ENCODE measurements around the gene PCCA.

GRCh38 chr13:100389617-100390016 lies 300.7 kb downstream of the PCCA start:
- no peak for TF ChIP-seq HNF4G (IDR thresholded peaks at IDR 0.05)
- no peak for TF ChIP-seq YY1 (IDR thresholded peaks at IDR 0.05)
- TF ChIP-seq SP1 (IDR thresholded peaks at IDR 0.05): no peak
- TF ChIP-seq, protein P1, sequence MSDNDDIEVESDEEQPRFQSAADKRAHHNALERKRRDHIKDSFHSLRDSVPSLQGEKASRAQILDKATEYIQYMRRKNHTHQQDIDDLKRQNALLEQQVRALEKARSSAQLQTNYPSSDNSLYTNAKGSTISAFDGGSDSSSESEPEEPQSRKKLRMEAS (IDR thresholded peaks at IDR 0.05): no peak
- TF ChIP-seq CTCF (IDR thresholded peaks at IDR 0.05; ENCODE audit: low read depth, low read length, missing input control): no peak
- TF ChIP-seq RAD21 (IDR thresholded peaks at IDR 0.05): no peak
- TF ChIP-seq GABPA (IDR thresholded peaks at IDR 0.05 in 1 of 2, conservative IDR thresholded peaks at IDR 0.05 in 1 of 2): no peak
- TF ChIP-seq REST (IDR thresholded peaks at IDR 0.05): no peak

All from liver (tissue), 3 donors.